K562 (cell line): ENCODE measurements around the gene PTPRO. TPM values are rescaled to one million over a fixed set of nuclear protein-coding genes. Genes with fewer than 3 reads are reported as not detected.

Source experiments
- ATAC-seq: fragments of 200-7000 bp; cut with Tn5 transposase; 3 replicates; pipeline ENCODE4 v1.9.1; 2020; ENCODE audit warnings: moderate library complexity
- BruUV-seq: library from RNA; stranded (reverse); fragments of 400-500 nt; replicated peaks from 2 replicates; lab custom pipeline; 2021; lab: Mats Ljungman, UMichigan
- CTCF ChIA-PET: fragments of 300-600 bp; formaldehyde crosslinking; extraction: SDS; loops from one replicate; lab custom pipeline; 2021; ENCODE audit warnings: low intra/inter-chr PET ratio; lab: Yijun Ruan, JAX
- POLR2A ChIA-PET: fragments of 300-600, 350-650 bp; sonication (Branson Sonifier 250); formaldehyde crosslinking; extraction: SDS; loops from one replicate; lab custom pipeline; 2021; ENCODE audit warnings: antibody characterized with exemption, inconsistent platforms; lab: Yijun Ruan, JAX
- DNase-seq, 4 experiments: peaks; one replicate each; pipeline versions ENCODE4 v3.0.0 to v3.0.0-alpha.2; 2011 to 2018; ENCODE audit warnings: low spot score in 3 of 4, mixed read lengths in 3 of 4; ENCODE audit errors: extremely low read depth in 1 of 4
- FAIRE-seq: peaks from 2 replicates; lab custom pipeline; 2011; peaks lifted over from hg19 to GRCh38; lab: Jason Lieb, UNC
- H2AFZ ChIP-seq: 2 replicates; pipeline ENCODE4 v1.6.0; 2011; ENCODE audit warnings: low read depth, low read length, control low read depth, inconsistent platforms
- H3K27ac ChIP-seq: fragments of 200-600 bp; 3 replicates; pipeline ENCODE4 v1.8.0; 2011; ENCODE audit warnings: low read depth, mild to moderate bottlenecking, control low read depth, inconsistent platforms, low read length, moderate library complexity, mixed read lengths; ENCODE audit errors: extremely low read depth
- H3K27me3 ChIP-seq, 2 experiments: fragments of 300-600 bp in 1 of 2; 2 replicates in 1 of 2; 3 replicates in 1 of 2; pipeline versions ENCODE4 v1.6.0 to v1.8.0; 2011; ENCODE audit warnings: inconsistent platforms in 2 of 2, low read length in 2 of 2, mild to moderate bottlenecking in 1 of 2, mixed read lengths in 1 of 2, moderate library complexity in 1 of 2; ENCODE audit not compliant: control insufficient read depth in 2 of 2, insufficient read depth in 2 of 2
- H3K36me3 ChIP-seq: fragments of 300-600 bp; 3 replicates; pipeline ENCODE4 v1.8.0; 2011; ENCODE audit warnings: mild to moderate bottlenecking, low read length, inconsistent platforms; ENCODE audit not compliant: control insufficient read depth, insufficient read depth
- H3K4me1 ChIP-seq, 2 experiments: fragments of 200-600 bp in 1 of 2; replicated peaks in 1 of 2; 2 replicates in 1 of 2; 3 replicates in 1 of 2; pipeline versions ENCODE4 v1.5.1 to v1.8.0; 2011; ENCODE audit warnings: inconsistent platforms in 2 of 2, low read length in 2 of 2, mild to moderate bottlenecking in 1 of 2, mixed read lengths in 1 of 2, moderate library complexity in 1 of 2; ENCODE audit not compliant: control insufficient read depth in 2 of 2, insufficient read depth in 2 of 2
- H3K4me2 ChIP-seq: 2 replicates; pipeline ENCODE4 v1.6.1; 2011; ENCODE audit warnings: low read length, control low read depth, inconsistent platforms, mixed read lengths; ENCODE audit not compliant: insufficient read depth
- H3K4me3 ChIP-seq: fragments of 200-600 bp; sonication (generic), shearing (Covaris generic); 2 replicates; pipeline ENCODE4 v1.5.1; 2016; ENCODE audit warnings: control low read depth, inconsistent platforms
- H3K79me2 ChIP-seq: fragments of 200-600 bp; 3 replicates; pipeline ENCODE4 v1.8.0; 2011; ENCODE audit warnings: low read length, inconsistent platforms; ENCODE audit not compliant: control insufficient read depth, insufficient read depth
- H3K9ac ChIP-seq, 2 experiments: 2 replicates each; pipeline versions ENCODE4 v1.6.0 to v1.6.1; 2011; ENCODE audit warnings: low read depth in 2 of 2, low read length in 2 of 2, control low read depth in 1 of 2, inconsistent platforms in 1 of 2, mild to moderate bottlenecking in 1 of 2, mixed read lengths in 1 of 2; ENCODE audit not compliant: insufficient read depth in 1 of 2
- H3K9me1 ChIP-seq: one replicate; pipeline ENCODE4 v1.6.0; 2011; ENCODE audit warnings: inconsistent platforms, mild to moderate bottlenecking, low read length, moderate library complexity; ENCODE audit not compliant: control insufficient read depth, insufficient read depth
- H3K9me3 ChIP-seq: replicated peaks from 2 replicates; pipeline ENCODE4 v1.5.1; 2011; ENCODE audit warnings: low read depth, low read length, inconsistent platforms; ENCODE audit not compliant: control insufficient read depth, insufficient read depth
- H4K20me1 ChIP-seq: replicated peaks from 2 replicates; pipeline ENCODE4 v1.6.1; 2011; ENCODE audit warnings: low read length, inconsistent platforms, mixed read lengths; ENCODE audit not compliant: control insufficient read depth, insufficient read depth
- HLTF ChIP-seq: fragments of 450-650 bp; IDR thresholded peaks from 2 replicates; pipeline ENCODE4 v1.6.1; 2016
- SMARCE1 ChIP-seq: fragments of 450-650 bp; IDR thresholded peaks from 2 replicates; pipeline ENCODE4 v1.7.1; 2016; ENCODE audit warnings: mild to moderate bottlenecking
- SNIP1 ChIP-seq: fragments of 450-650 bp; IDR thresholded peaks from 2 replicates; pipeline ENCODE4 v1.7.1; 2017; ENCODE audit warnings: low read depth, mild to moderate bottlenecking
- TFAM ChIP-seq: fragments of 250-450 bp; sonication (Bioruptor Pico); conservative IDR thresholded peaks from 2 replicates; pipeline ENCODE4 v1.5.0; 2021; ENCODE audit warnings: mild to moderate bottlenecking, moderate library complexity
- THAP12 ChIP-seq: fragments of 250-450 bp; sonication (Bioruptor Pico); IDR thresholded peaks from 2 replicates; pipeline ENCODE4 v1.9.0; 2021; ENCODE audit warnings: mild to moderate bottlenecking, inconsistent platforms
- ZFP36 ChIP-seq: fragments of 150-350 bp; IDR thresholded peaks from 2 replicates; pipeline ENCODE4 v1.6.1; 2018; ENCODE audit warnings: low read length, low read depth; ENCODE audit not compliant: partially characterized antibody
- ZNF143 ChIP-seq: sonication (generic); formaldehyde crosslinking; IDR thresholded peaks from 2 replicates; pipeline ENCODE4 v1.9.0; 2022; ENCODE audit warnings: mild to moderate bottlenecking, missing genetic modification reagents
- ZNF511 ChIP-seq: sonication (generic); formaldehyde crosslinking; IDR thresholded peaks from 2 replicates; pipeline ENCODE4 v1.8.0; 2022; ENCODE audit warnings: mild to moderate bottlenecking, missing genetic modification reagents
- WGBS: fragments of 100-300 bp; shearing (Covaris generic); methylation state at CpG from one replicate; pipeline ENCODE4 v1.1.6; 2016; ENCODE audit warnings: low coverage, mixed read lengths; ENCODE audit not compliant: insufficient coverage; ENCODE audit errors: missing lambda C conversion rate; 5-methylcytosine and 5-hydroxymethylcytosine counted together
- in situ Hi-C: fragments of 300-500 bp; cut with MboI; formaldehyde crosslinking; loops from 4 replicates; pipeline ENCODE4 v1.15.0; 2018; ENCODE audit warnings: inconsistent platforms, mixed read lengths
- intact Hi-C: fragments of 100-400 bp; cut with micrococcal nuclease; formaldehyde crosslinking; loops from 2 replicates; pipeline ENCODE4 v1.14.2; 2022
- polyA plus RNA-seq, 8 experiments: library from polyadenylated mRNA; depleted of rRNA in 4 of 8; stranded (reverse) in 5 of 8; unstranded in 3 of 8; fragments of >200 nt; fragmentation: Nextera tagmentation in 2 of 8; fragmentation: Illumina TruSeq in 1 of 8; extraction: Ambion mirVana in 2 of 8; extraction: Trizol in 1 of 8; gene quantifications; 2 replicates each; pipeline versions ENCODE4 v1.2.1 to v1.2.3, GENCODE V29; 2011 to 2014; ENCODE audit warnings: inconsistent platforms in 1 of 8, missing spikeins in 1 of 8
- total RNA-seq, 7 experiments: library from RNA; depleted of rRNA in 6 of 7; stranded (reverse); fragments of >200 nt in 6 of 7; fragmentation: Illumina TruSeq in 2 of 7; extraction: Trizol in 2 of 7; gene quantifications; 2 replicates each; pipeline versions ENCODE4 v1.2.1 to v1.2.3, GENCODE V29; 2011 to 2021; ENCODE audit warnings: low replicate concordance in 1 of 7

Gene PTPRO
- total and polyA plus RNA-seq, 9 of the 15 experiments (the other 6 are each of a cell fraction or from before 2014, with no cell fraction given) = 0.22 TPM; not detected in 8

GRCh38 chr12:15505616-15506015, 183.3 kb downstream of the PTPRO start:
- H4K20me1 ChIP-seq = no peaks in the 10 kb centered on the region
- no peak overlapping the region for H3K9ac ChIP-seq
- no peaks in the 10 kb centered on the region for H3K9me3 ChIP-seq
- no TSS peak for BruUV-seq
- H3K27me3 ChIP-seq = no peaks in the 10 kb centered on the region
- no peak for TF ChIP-seq ZFP36
- no peak for TF ChIP-seq SNIP1
- TF ChIP-seq ZNF143 (CRISPR knock-in tag) = no peak
- no peak for TF ChIP-seq HLTF
- TF ChIP-seq THAP12 = no peak
- no peak for TF ChIP-seq ZNF511 (CRISPR knock-in tag)
- TF ChIP-seq TFAM = no peak
- no peak for TF ChIP-seq SMARCE1
- CTCF ChIA-PET = no interaction called here
- no peaks in the 10 kb centered on the region for H3K4me1 ChIP-seq
- FAIRE-seq = no peak
- H3K4me3 ChIP-seq = no peak overlapping the region
- ATAC-seq = no peak
- no peak for DNase-seq
- H3K9me1 ChIP-seq = no peaks in the 10 kb centered on the region
- intact Hi-C loops = no loop called here
- H3K4me2 ChIP-seq = no peak overlapping the region
- no peak overlapping the region for H2AFZ ChIP-seq
- POLR2A ChIA-PET = no interaction called here
- no peaks in the 10 kb centered on the region for H3K36me3 ChIP-seq
- in situ Hi-C loops = no loop called here
- H3K27ac ChIP-seq = no peak overlapping the region
- no peaks in the 10 kb centered on the region for H3K79me2 ChIP-seq
- 4% methylated on average over 4 of the region's 4 CpGs for WGBS
